ENCODE measurements around the gene DYNLL1.
"Not testable (repeated sequence)": the region's sequence is repeated elsewhere in the genome, so short reads cannot be mapped to it uniquely, and the experiment has no call there.

Gene DYNLL1

GRCh38 chr12:120475643-120476042, 20.3 kb upstream of the DYNLL1 start:
- DNase-seq = no peak

GRCh38 chr12:120479458-120479857, 16.5 kb upstream of the DYNLL1 start:
- DNase-seq = no peak

DNA sequence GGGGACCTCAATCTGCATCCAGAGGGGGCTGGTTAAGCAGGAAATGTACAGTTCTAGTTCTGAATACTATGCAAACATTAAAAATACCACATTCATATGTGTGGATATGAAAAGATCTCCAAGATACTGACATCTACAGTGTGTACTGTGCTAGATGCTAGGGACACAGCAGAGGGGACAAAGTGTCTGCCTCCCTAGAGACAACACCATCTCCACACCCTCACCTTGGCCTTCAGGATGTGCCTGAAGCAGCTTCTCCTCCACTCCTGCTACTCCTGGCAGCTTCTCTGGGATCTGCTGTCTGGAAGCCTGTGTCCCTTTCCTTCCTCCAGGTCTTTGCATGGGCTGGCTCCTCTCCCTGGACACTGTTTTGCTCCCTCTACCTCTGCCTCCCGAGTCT, 15.7 kb upstream of the DYNLL1 start:
- no peak for DNase-seq

DNA sequence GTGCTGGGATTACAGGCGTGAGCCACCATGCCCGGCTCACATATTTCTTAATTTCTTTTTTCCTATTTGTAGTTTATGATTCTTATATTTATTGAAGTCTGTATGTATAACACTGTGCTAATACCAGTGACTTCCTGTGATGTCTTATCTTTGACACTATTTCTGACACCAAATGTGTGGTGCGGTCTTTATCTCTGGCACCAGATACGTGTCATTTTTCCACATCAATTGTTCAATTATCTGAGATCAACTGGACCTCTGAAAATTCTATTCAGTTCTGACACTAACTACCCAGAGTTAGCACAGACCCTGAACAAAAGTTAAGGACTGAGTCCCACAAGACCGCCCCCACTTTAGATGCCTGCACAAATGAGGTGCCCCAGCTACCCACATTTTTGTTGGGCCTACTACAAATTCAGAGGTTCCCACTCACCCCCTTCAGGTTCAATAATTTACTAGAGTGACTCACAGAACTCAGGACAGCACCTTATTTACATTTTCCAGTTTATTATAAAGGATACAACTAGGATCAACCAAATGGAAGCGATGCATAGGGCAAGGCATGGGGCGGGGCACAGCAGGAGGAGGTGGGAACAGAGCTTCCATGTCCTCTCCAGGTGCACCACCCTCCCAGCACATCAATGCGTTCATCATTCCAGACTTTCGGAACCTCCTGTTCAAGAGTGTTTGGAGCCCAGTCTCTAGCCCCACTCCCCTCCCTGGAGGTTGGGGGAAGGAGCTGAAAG, 14.7 kb upstream of the DYNLL1 start:
- DNase-seq = no peak

DNA sequence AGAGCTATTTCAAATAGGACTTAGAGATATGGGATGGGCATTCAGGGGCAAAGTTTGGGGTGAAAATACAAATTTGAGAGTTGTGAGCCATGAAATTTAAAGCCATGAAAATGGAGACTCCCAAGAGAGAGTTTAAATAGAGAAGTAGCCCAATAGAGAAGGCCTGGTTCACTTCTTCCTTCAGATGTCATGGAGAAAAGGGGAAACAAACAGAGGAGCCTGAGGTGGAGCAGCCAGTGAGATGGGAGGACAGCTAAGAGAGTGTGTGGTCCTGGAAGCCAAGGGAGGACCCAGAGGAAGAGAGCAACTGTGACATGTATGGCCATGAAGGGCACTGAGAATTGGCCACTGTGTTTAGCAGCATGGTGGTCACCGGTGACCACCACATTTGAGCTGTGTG, 12.3 kb upstream of the DYNLL1 start:
- no peak for DNase-seq

GRCh38 chr12:120485961-120486881, 9.7 kb upstream of the DYNLL1 start:
- no peak for DNase-seq

- not testable (repeated sequence) for DNase-seq
Measured at GRCh38 chr12:120487552-120487951, 8.4 kb upstream of the DYNLL1 start.

- DNase-seq = no peak
Measured at GRCh38 chr12:120488057-120488640, 7.8 kb upstream of the DYNLL1 start.

DNA sequence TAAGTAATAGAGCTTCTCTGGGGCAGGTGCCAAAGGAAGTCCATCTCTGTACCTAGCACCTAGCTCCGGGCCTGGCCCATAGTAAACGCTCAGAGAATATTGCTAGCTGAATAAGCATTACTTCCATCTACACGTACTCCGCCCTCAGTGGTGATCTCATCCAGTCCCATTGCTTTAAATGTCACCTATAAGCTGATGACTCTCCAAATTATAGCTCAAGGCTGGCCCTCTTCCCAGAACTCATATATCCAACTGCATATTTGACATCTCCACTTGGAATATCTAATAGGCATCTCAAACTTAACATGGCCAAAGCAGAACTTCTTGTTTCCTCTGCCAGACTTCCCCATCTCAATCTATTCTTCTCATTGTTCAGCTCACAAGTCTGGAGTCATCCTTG, 6.9 kb upstream of the DYNLL1 start:
- DNase-seq = no peak

DNA sequence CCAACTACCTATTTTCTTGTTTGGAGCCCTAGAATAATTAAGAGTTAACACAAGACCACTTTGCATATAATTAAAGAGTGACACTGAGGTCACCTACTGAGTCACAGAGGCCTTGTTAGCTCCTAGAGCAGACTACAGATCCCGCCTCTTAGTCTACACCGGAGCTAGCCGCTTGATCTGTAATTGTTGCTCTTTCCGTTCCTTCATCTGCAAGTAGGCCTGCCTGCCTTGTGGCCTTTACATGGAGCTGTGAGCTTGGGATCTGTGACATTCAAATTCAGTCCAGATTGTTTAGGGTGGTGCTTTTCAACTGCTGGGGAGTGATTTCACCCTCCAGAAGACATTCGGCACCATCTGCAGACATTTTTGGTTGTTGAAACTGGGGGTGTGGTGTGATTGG, 5.6 kb upstream of the DYNLL1 start:
- DNase-seq = no peak

GRCh38 chr12:120490833-120491512, 4.9 kb upstream of the DYNLL1 start:
- DNase-seq = no peak

GRCh38 chr12:120495186-120495730, 655 bp upstream of the DYNLL1 start:
- no peak for DNase-seq

DNA sequence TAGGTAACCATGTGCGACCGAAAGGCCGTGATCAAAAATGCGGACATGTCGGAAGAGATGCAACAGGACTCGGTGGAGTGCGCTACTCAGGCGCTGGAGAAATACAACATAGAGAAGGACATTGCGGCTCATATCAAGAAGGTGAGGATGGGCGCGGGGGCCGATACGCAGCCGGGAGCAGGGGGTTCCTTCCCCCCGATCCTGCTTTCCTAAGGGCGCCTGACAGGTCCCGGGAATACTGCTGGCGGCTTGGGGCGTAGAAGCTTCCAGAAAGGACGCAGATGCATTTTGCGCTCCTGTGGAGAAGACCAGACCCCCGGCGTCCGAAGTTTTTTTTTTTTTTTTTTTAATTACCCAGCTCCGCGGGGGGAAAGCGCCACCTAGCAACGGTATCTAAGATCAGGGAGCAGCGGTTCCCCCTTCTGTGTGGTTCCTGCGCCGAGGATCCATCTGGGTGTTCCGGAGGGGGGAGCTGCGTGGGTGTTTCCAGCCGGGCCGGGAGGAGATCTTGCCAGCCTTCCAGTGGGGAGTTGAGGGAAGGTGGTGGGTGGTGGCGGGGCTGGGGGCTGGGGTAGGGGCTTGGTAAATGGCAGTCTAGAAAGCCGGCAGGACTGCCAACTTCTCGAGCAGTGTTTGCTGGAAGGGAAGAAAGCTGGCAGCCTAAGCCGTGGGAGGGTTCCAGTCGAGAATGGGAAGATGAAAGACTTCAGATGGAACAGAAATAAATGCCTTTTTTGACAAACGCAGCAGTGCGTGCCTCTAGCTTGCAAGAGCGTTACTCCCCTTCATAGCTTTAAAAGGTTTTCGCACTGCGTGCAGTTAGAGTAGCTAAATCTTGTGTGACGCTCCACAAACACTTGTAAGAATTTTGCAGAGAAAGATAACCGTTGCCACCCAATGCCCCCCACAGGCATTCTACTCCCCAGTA, 764 bp downstream of the DYNLL1 start:
- peak; percentile 21 for DNase-seq

DNA sequence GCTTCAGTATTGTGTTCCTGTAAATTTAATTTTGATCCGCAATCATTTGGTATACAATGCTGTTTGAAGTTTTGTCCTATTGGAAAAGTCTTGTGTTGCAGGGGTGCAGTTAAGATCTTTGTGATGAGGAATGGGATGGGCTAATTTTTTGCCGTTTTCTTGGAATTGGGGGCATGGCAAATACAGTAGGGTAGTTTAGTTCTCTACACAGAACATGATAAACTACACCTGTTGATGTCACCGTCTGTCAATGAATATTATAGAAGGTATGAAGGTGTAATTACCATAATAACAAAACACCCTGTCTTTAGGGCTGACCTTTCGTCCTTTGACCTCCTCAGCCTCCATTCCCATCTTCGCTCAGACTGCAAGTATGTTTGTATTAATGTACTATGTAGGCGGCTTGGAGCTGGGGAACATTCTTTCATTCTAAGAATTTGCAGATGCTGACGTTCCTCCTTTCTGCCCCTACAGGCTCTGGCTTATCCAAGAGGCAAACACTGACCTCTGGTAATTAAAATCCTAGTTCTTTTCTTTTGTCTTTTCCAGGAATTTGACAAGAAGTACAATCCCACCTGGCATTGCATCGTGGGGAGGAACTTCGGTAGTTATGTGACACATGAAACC, 1.7 kb downstream of the DYNLL1 start:
- no peak for DNase-seq

DNA sequence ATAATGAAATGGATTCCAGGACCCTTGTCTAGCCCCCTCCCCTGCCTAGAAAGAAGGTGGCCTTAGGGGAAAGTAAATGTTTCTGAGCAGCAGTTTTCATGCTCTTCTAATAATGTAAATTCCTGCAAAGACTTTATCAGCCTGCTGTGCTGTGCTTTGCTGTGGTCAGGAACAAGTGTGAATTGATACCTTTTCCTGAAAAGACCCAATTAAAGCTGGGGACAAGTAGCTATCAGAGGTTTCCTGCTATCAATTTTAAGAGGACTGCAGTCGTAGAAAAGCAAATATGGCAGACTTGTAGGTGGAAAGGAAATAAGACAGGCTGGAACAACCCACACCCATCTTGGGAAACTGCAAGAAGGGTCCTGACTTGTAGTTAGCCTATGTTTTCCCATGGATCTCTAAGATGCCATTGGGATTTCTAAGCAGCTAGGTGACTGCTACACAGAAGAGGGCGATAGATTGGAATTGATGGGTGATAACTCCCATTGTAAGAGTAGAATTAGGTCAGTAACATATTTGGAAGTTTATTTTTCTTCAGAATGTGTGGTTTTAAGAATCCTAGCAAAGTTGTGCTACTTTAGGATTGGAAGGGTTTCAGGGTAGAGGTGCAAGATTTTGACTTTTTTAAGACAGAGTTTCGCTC, 3.1 kb downstream of the DYNLL1 start:
- DNase-seq = no peak

DNA sequence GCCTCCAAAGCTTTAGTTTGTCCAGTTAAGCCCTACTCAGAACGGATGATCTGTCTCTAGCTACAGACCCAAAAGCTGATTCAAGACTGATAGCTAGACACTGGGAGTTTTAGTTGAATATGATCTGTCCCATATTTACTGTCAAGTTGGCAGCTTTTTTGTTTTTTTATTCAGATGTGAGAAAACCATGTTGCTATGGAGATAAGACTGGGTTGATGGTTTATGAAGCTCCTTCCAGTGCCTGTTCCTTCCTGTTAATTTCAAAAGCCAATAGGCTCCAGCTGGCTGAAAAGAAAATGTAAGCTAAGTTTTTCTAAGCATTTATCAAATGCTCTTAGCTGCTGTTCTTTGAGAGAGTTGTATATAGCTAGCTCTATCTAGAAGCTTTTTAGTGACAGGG, 4.7 kb downstream of the DYNLL1 start:
- DNase-seq = no peak

DNA sequence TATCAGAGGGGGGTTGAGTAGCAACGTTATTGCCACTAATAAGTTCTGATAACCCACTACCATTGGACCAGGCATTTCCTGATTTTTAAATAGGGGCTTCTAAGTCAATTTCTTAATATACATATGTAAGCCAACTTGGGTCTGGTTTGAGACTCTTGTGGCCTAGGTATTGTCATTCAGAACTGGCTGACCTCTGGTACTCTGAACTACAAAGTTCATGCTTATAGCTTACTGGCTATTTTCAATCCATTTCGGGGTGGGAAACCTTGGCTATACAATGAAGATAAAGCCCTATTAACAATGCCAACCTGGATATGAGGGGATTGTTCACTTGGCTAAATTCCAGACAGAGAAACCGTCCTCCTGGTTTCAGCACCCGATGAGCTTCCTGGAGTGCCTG, 8.7 kb downstream of the DYNLL1 start:
- no peak for DNase-seq

- no peak for DNase-seq
Measured at GRCh38 chr12:120508537-120508936, 12.6 kb downstream of the DYNLL1 start.

GRCh38 chr12:120514002-120514401, 18.1 kb downstream of the DYNLL1 start:
- no peak for DNase-seq

- DNase-seq = no peak
Measured at GRCh38 chr12:120515496-120515895, 19.6 kb downstream of the DYNLL1 start.

GRCh38 chr12:120519324-120519723, 23.4 kb downstream of the DYNLL1 start:
- not testable (repeated sequence) for DNase-seq
